ENCODE results near the gene TMEM59L. TPM values are rescaled to one million over a fixed set of nuclear protein-coding genes. Genes with fewer than 3 reads are reported as not detected.

The TMEM59L gene
- total RNA-seq, 3 donors from 2014 or later (not counting 1 experiment from before 2014, with no cell fraction given) = not detected

DNA sequence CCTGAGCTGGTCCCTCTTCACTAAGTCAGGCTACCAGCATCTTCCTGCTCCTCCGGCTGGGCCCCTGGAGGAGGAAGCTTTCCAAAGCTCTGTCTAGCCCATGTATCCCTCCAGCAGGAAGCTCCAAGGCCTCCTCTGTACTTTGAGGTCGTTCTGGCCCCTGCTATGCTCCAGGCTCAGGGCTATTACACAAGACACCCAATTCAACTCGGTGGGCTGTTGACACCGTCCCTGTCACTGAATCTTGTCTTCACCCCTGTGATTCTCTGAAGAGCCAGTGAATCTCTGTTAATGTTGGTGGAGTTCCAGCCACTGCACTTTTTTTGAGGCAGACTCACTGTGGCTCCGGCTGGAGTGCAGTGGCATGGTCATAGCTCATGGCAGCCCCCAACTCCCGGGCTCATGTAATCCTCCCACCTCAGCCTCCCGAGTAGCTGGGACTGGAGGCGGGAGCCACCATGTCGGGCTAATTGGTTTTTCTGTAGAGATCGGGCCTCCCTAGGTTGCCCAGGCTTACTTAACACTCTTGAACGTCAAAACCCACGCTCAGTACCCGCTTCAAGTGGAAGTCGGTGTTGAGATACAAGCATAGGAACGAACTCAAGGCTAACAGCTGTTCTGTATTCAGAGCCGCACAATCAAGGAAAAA, 24.6 kb upstream of the TMEM59L start:
- H3K4me3 ChIP-seq (ENCODE audit: low read length) = peak overlapping the region; percentile 54
- no peak for ATAC-seq
- 17% methylated on average over 16 of the region's 16 CpGs for WGBS (ENCODE audit: insufficient coverage)

GRCh38 chr19:18588611-18589379, 23.9 kb upstream of the TMEM59L start, which contains the start of gene REX1BD:
REX1BD (plus strand) TSS chr19:18588798; CDS start chr19:18588802, 4 bp downstream.
- Histone ChIP-seq H3K27ac (ENCODE audit: low read length) (peak within 1 kb of the TSS; percentile 77), H3K4me1 (ENCODE audit: control insufficient read depth, insufficient read depth, low read length) (peaks cover 33% of the 10 kb centered on the region), H3K9me3 (ENCODE audit: control insufficient read depth, insufficient read depth, low read length) (no peaks in the 10 kb centered on the region), H3K36me3 (ENCODE audit: control insufficient read depth, insufficient read depth, low read length) (peaks cover 4% of the 10 kb centered on the region), H3K27me3 (ENCODE audit: control insufficient read depth, insufficient read depth, low read length) (no peaks in the 10 kb centered on the region), H3K4me3 (ENCODE audit: low read length) (peak within 1 kb of the TSS; percentile 54)
- ATAC-seq (peak; percentile 79 to 90 (median 80)), DNase-seq (peak; percentile 78 to 93)
- Mint-ChIP-seq H3K27me3 (ENCODE audit: low read depth in 2 of 2) (peaks cover 0 to 4% of the 10 kb centered on the region in 2 donors), H3K4me1 (peaks cover 9 to 28% of the 10 kb centered on the region in 2 donors), H3K4me3 (peak within 1 kb of the TSS; percentile 90), H3K9me3 (no peaks in the 10 kb centered on the region), H3K36me3 (no peaks in the 10 kb centered on the region), H3K27ac (peak within 1 kb of the TSS; percentile 86 to 88)
- peak; percentile 85 for TF ChIP-seq CTCF (IDR thresholded peaks at IDR 0.05)
- intact Hi-C loops (cut with micrococcal nuclease) = loop anchor here (2.0 to 5.0 kb wide), 4 partner anchors 18 to 330 kb away; partner anchors contain the start of genes COPE, DDX49, ELL and UBA52
- under 1% methylated on average over 72 of the region's 72 CpGs for WGBS (ENCODE audit: insufficient coverage)

More for the DNA sequence above, 24.6 kb upstream of the TMEM59L start:
- Histone ChIP-seq H3K36me3 (ENCODE audit: control insufficient read depth, insufficient read depth, low read length) (peaks cover 4% of the 10 kb centered on the region), H3K9me3 (ENCODE audit: control insufficient read depth, insufficient read depth, low read length) (no peaks in the 10 kb centered on the region), H3K27ac (ENCODE audit: low read length) (peak overlapping the region; percentile 77), H3K4me1 (ENCODE audit: control insufficient read depth, insufficient read depth, low read length) (peaks cover 29% of the 10 kb centered on the region), H3K27me3 (ENCODE audit: control insufficient read depth, insufficient read depth, low read length) (no peaks in the 10 kb centered on the region)
- H3K4me1 Mint-ChIP-seq = peaks cover 9 to 28% of the 10 kb centered on the region in 2 donors
- H3K27ac Mint-ChIP-seq = peak overlapping the region; percentile 86 to 88
- intact Hi-C loops (cut with micrococcal nuclease) = loop anchor here (2.0 to 5.0 kb wide), 4 partner anchors 17 to 331 kb away; partner anchors contain the start of genes COPE, DDX49, ELL and UBA52
- DNase-seq = no peak
- H3K27me3 Mint-ChIP-seq (ENCODE audit: low read depth in 2 of 2) = peaks cover 0 to 4% of the 10 kb centered on the region in 2 donors
- H3K36me3 Mint-ChIP-seq = no peaks in the 10 kb centered on the region
- no peak for TF ChIP-seq CTCF (IDR thresholded peaks at IDR 0.05)
- peak overlapping the region; percentile 90 for H3K4me3 Mint-ChIP-seq
- H3K9me3 Mint-ChIP-seq = no peaks in the 10 kb centered on the region

GRCh38 chr19:18589380-18590272, 23.0 kb upstream of the TMEM59L start:
- Histone ChIP-seq H3K36me3 (ENCODE audit: control insufficient read depth, insufficient read depth, low read length) (peaks cover 4% of the 10 kb centered on the region), H3K27ac (ENCODE audit: low read length) (peak overlapping the region; percentile 77), H3K4me3 (ENCODE audit: low read length) (peak overlapping the region; percentile 54), H3K4me1 (ENCODE audit: control insufficient read depth, insufficient read depth, low read length) (peaks cover 41% of the 10 kb centered on the region), H3K9me3 (ENCODE audit: control insufficient read depth, insufficient read depth, low read length) (no peaks in the 10 kb centered on the region), H3K27me3 (ENCODE audit: control insufficient read depth, insufficient read depth, low read length) (no peaks in the 10 kb centered on the region)
- WGBS (ENCODE audit: insufficient coverage) = 21% methylated on average over 52 of the region's 52 CpGs
- ATAC-seq (peak; percentile 64 to 78 (median 64)), DNase-seq (peak; percentile 70 to 88)
- Mint-ChIP-seq H3K36me3 (no peaks in the 10 kb centered on the region), H3K9me3 (no peaks in the 10 kb centered on the region), H3K27me3 (ENCODE audit: low read depth in 2 of 2) (no peaks in the 10 kb centered on the region), H3K4me3 (peak overlapping the region; percentile 90), H3K27ac (peak overlapping the region; percentile 86 to 88), H3K4me1 (peaks cover 11 to 31% of the 10 kb centered on the region in 2 donors)
- TF ChIP-seq CTCF (IDR thresholded peaks at IDR 0.05) = no peak
- intact Hi-C loops (cut with micrococcal nuclease) = loop anchor here (2.0 to 5.0 kb wide), 4 partner anchors 19 to 329 kb away; partner anchors contain the start of genes COPE, DDX49, ELL and UBA52

Measured in natural killer cell (primary cell).